ENCODE data around the gene LIPE.

DNA sequence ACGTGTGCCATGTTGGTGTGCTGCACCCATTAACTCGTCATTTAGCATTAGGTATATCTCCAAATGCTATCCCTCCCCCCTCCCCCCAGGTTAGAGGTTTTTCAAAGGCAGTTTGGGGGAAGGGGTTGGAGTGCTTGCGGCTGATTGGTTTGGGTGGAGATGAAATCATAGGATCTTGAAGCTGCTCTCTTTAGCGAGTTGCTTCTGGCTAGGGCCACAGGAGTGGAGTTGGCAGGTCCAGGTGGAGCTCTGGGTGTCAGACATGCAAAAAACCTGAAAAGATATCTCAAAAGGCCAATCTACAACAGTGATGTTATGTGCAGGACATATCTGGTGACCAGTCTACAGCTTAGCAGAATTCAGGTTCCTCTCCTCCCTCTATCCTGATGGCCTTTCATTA lies 48.2 kb upstream of the LIPE start:
- TF ChIP-seq CTCF (conservative IDR thresholded peaks at IDR 0.05; ENCODE audit: low read depth in 2 of 2) (no peak), EZH2 (IDR thresholded peaks at IDR 0.05; ENCODE audit: low read depth, unreplicated experiment) (no peak), STAT1 (IDR thresholded peaks at IDR 0.05; ENCODE audit: unreplicated experiment) (no peak), EZH2phosphoT487 (IDR thresholded peaks at IDR 0.05; ENCODE audit: unreplicated experiment) (no peak), POLR2AphosphoS5 (IDR thresholded peaks at IDR 0.05; ENCODE audit: low read depth) (no peak), NANOG (IDR thresholded peaks at IDR 0.05; ENCODE audit: borderline replicate concordance) (no peak), JUNB (IDR thresholded peaks at IDR 0.05; ENCODE audit: unreplicated experiment) (no peak), CREB1 (CRISPR knock-in tag; IDR thresholded peaks at IDR 0.05; ENCODE audit: low read depth) (no peak)

Data from GM23338 (cell line).